HG03025 (cell line): ENCODE measurements around the gene PCDHGA6.
A peak's percentile ranks its signal among the peaks of the same experiment; 100 is the strongest.
"Not testable (repeated sequence)": the region's sequence is repeated elsewhere in the genome, so short reads cannot be mapped to it uniquely, and the experiment has no call there.

Source experiments
- ATAC-seq: cut with Tn5 transposase; IDR thresholded peaks from one replicate; pipeline ENCODE4 v1.9.1; 2021; ENCODE audit warnings: mild to moderate bottlenecking, moderate library complexity; ENCODE audit not compliant: unreplicated experiment, low FRiP score

The PCDHGA6 gene

GRCh38 chr5:141359790-141360426 is 13.8 kb upstream of the PCDHGA6 start, which contains the start of gene PCDHGB2:
Gene PCDHGB2, plus strand, starts transcription at chr5:141359994. Its CDS starts 142 bp downstream, at chr5:141360136.
- ATAC-seq: no peak

GRCh38 chr5:141360685-141361084 is 13.0 kb upstream of the PCDHGA6 start:
- no peak for ATAC-seq

GRCh38 chr5:141362719-141363118 is 11.0 kb upstream of the PCDHGA6 start:
- ATAC-seq: no peak

- no peak for ATAC-seq
These were observed 9.6 kb upstream of the PCDHGA6 start, which contains the start of gene PCDHGA5 for GRCh38 chr5:141363952-141364660. Gene PCDHGA5, plus strand, starts transcription at chr5:141364162. Its CDS starts 169 bp downstream, at chr5:141364331.

GRCh38 chr5:141366016-141366896 is 7.4 kb upstream of the PCDHGA6 start:
- ATAC-seq: no peak

GRCh38 chr5:141369994-141370848 is 3.5 kb upstream of the PCDHGA6 start, which contains the start of gene PCDHGB3:
Gene PCDHGB3, plus strand, starts transcription at chr5:141370242. Its CDS starts 153 bp downstream, at chr5:141370395.
- ATAC-seq: peak; percentile 99

- ATAC-seq: no peak
These were observed 1.9 kb upstream of the PCDHGA6 start for GRCh38 chr5:141371572-141372475.

- ATAC-seq: no peak
These were observed 936 bp downstream of the PCDHGA6 start for GRCh38 chr5:141374627-141375026.

- ATAC-seq: not testable (repeated sequence)
These were observed 1.9 kb downstream of the PCDHGA6 start for GRCh38 chr5:141375444-141376155.

GRCh38 chr5:141382469-141383294 is 9.0 kb downstream of the PCDHGA6 start, which contains the start of gene PCDHGA7:
Gene PCDHGA7, plus strand, starts transcription at chr5:141382742. Its CDS starts 158 bp downstream, at chr5:141382900.
- no peak for ATAC-seq

GRCh38 chr5:141383345-141383744 is 9.7 kb downstream of the PCDHGA6 start:
- ATAC-seq: no peak

- no peak for ATAC-seq
These were observed 11.0 kb downstream of the PCDHGA6 start for GRCh38 chr5:141384471-141385267.

- ATAC-seq: not testable (repeated sequence)
These were observed 14.0 kb downstream of the PCDHGA6 start, which contains the start of gene PCDHGB4 for GRCh38 chr5:141387557-141388311. Gene PCDHGB4, plus strand, starts transcription at chr5:141387698. Its CDS starts 187 bp downstream, at chr5:141387885.

GRCh38 chr5:141388661-141389060 is 15.0 kb downstream of the PCDHGA6 start:
- no peak for ATAC-seq

- no peak for ATAC-seq
These were observed 15.7 kb downstream of the PCDHGA6 start for GRCh38 chr5:141389153-141390042.
